ENCODE measurements around the gene ZNF445.
"Not testable (repeated sequence)": the region's sequence is repeated elsewhere in the genome, so short reads cannot be mapped to it uniquely, and the experiment has no call there.

Gene ZNF445

GRCh38 chr3:44434834-44435510 lies 42.5 kb downstream of the ZNF445 start:
- no peak for DNase-seq (ENCODE audit: low spot score)

GRCh38 chr3:44430466-44430865 lies 47.0 kb downstream of the ZNF445 start:
- no peak for DNase-seq (ENCODE audit: low spot score)

- DNase-seq (ENCODE audit: low spot score): no peak
These were observed 48.0 kb downstream of the ZNF445 start for GRCh38 chr3:44429459-44429858.

- no peak for DNase-seq (ENCODE audit: low spot score)
These were observed 48.6 kb downstream of the ZNF445 start for GRCh38 chr3:44428910-44429309.

GRCh38 chr3:44427683-44428082 lies 49.8 kb downstream of the ZNF445 start:
- peak; percentile 57 for DNase-seq (ENCODE audit: low spot score)

- DNase-seq (ENCODE audit: low spot score): no peak
These were observed 52.7 kb downstream of the ZNF445 start for GRCh38 chr3:44424758-44425157.

- DNase-seq (ENCODE audit: low spot score): no peak
These were observed 56.2 kb downstream of the ZNF445 start for GRCh38 chr3:44421280-44421679.

GRCh38 chr3:44420676-44421075 lies 56.8 kb downstream of the ZNF445 start:
- DNase-seq (ENCODE audit: low spot score): no peak

GRCh38 chr3:44419923-44420650 lies 57.4 kb downstream of the ZNF445 start:
- no peak for DNase-seq (ENCODE audit: low spot score)

- DNase-seq (ENCODE audit: low spot score): no peak
These were observed 58.2 kb downstream of the ZNF445 start for GRCh38 chr3:44419116-44419922.

GRCh38 chr3:44418549-44418948 lies 58.9 kb downstream of the ZNF445 start:
- peak; percentile 78 for DNase-seq (ENCODE audit: low spot score)

GRCh38 chr3:44418118-44418517 lies 59.4 kb downstream of the ZNF445 start:
- DNase-seq (ENCODE audit: low spot score): not testable (repeated sequence)

GRCh38 chr3:44416031-44417030 lies 61.1 kb downstream of the ZNF445 start:
- DNase-seq (ENCODE audit: low spot score): no peak

- no peak for DNase-seq (ENCODE audit: low spot score)
These were observed 62.0 kb downstream of the ZNF445 start for GRCh38 chr3:44415421-44415820.

- DNase-seq (ENCODE audit: low spot score): no peak
These were observed 62.9 kb downstream of the ZNF445 start for GRCh38 chr3:44414517-44415090.

GRCh38 chr3:44412365-44412764 lies 65.1 kb downstream of the ZNF445 start:
- DNase-seq (ENCODE audit: low spot score): no peak

GRCh38 chr3:44411031-44411645 lies 66.3 kb downstream of the ZNF445 start:
- no peak for DNase-seq (ENCODE audit: low spot score)

GRCh38 chr3:44409640-44410410 lies 67.6 kb downstream of the ZNF445 start:
- DNase-seq (ENCODE audit: low spot score): no peak

GRCh38 chr3:44402548-44402947 lies 74.9 kb downstream of the ZNF445 start:
- no peak for DNase-seq (ENCODE audit: low spot score)

- no peak for DNase-seq (ENCODE audit: low spot score)
These were observed 76.7 kb downstream of the ZNF445 start for GRCh38 chr3:44400771-44401170.

All from iPS-NIHi11 (cell line).